Ectodermal cell (in vitro differentiated cells): ENCODE results near the gene POTEJ.
"Not testable (repeated sequence)": the region's sequence is repeated elsewhere in the genome, so short reads cannot be mapped to it uniquely, and the experiment has no call there.

Experiments used
- H3K27ac ChIP-seq: 2 replicates; pipeline ENCODE4 v1.7.0; 2013; ENCODE audit warnings: mild to moderate bottlenecking, low read depth, low read length; ENCODE audit not compliant: insufficient read depth, poor library complexity, severe bottlenecking
- H3K27me3 ChIP-seq: 2 replicates; pipeline ENCODE4 v1.7.0; 2013; ENCODE audit warnings: mild to moderate bottlenecking, low read length; ENCODE audit not compliant: insufficient read depth, control insufficient read depth, poor library complexity, severe bottlenecking
- H3K36me3 ChIP-seq: one replicate; pipeline ENCODE4 v1.7.0; 2013; ENCODE audit warnings: low read length; ENCODE audit not compliant: control insufficient read depth, insufficient read depth
- H3K4me1 ChIP-seq: one replicate; pipeline ENCODE4 v1.7.0; 2013; ENCODE audit warnings: low read length; ENCODE audit not compliant: control insufficient read depth, insufficient read depth
- H3K4me3 ChIP-seq: 2 replicates; pipeline ENCODE4 v1.7.0; 2013; ENCODE audit warnings: low read depth, low read length, control low read depth; ENCODE audit not compliant: insufficient read depth
- H3K9me3 ChIP-seq: 2 replicates; pipeline ENCODE4 v1.7.0; 2013; ENCODE audit warnings: mild to moderate bottlenecking, low read length, moderate library complexity; ENCODE audit not compliant: control insufficient read depth
- WGBS, 2 experiments: methylation state at CpG; one replicate each; pipeline ENCODE4 v1.1.7; 2013; ENCODE audit warnings: missing lambda C conversion rate in 2 of 2; 5-methylcytosine and 5-hydroxymethylcytosine counted together

Gene POTEJ

DNA sequence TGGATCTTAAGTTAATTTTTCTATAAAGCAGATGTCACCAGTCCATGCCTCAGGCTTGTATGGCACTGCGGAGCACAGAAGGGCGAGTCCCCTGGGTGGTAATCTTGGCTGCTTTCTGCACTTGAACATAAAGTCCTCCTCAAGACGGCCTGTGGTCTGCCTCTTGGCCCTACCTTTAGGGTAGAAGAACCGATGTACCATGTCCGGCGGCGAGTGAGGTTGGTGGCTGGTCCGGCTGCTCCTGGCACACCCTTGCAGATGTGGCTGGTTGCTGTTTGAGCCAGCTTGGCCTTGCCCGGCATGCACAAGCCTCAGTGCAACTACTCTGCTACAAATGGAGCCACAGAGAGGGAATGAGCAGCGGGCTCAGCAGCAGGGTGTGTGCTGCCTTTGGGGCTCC lies 56.3 kb downstream of the POTEJ start:
- not testable (repeated sequence) for H3K4me3 ChIP-seq, H3K9me3 ChIP-seq, H3K27me3 ChIP-seq, H3K27ac ChIP-seq, H3K36me3 ChIP-seq, H3K4me1 ChIP-seq
- 92 to 94% methylated on average over 10 of the region's 10 CpGs for WGBS, 2 experiments

DNA sequence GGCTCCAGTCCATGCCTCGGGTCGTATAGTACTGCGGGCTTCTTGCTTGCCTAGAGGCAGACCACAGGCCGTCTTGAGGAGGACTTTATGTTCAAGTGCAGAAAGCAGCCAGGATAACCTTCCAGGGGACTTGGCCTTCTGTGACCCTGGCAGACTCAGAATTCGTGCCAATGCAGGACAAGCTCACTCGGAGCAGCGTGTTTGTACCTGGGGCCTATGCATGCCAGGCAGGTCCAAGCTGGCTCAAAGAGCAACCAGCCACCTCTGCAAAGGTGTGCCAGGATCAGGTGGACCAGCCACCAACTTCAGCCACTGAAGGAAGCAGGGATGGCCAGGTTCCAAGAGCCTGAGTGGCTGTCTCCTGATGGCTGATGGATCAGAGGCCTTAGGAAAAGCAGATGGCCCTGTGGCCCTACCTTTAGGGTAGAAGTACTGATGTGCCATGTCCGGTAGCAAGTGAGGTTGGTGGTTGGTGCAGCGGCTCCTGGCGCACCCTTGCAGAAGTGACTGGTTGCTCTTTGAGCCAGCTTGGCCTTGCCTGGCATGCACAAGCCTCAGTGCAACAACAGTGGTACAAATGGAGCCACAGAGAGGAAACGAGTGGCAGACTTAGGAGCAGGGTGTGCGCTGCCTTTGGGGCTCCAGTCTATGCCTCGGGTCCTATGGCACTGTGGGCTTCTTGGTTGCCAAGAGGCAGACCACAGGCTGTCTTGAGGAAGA lies 58.9 kb downstream of the POTEJ start:
- WGBS, 2 experiments: 93 to 95% methylated on average over 8 to 11 of the region's 13 CpGs
- not testable (repeated sequence) for H3K9me3 ChIP-seq, H3K27ac ChIP-seq, H3K27me3 ChIP-seq, H3K4me1 ChIP-seq, H3K4me3 ChIP-seq, H3K36me3 ChIP-seq

DNA sequence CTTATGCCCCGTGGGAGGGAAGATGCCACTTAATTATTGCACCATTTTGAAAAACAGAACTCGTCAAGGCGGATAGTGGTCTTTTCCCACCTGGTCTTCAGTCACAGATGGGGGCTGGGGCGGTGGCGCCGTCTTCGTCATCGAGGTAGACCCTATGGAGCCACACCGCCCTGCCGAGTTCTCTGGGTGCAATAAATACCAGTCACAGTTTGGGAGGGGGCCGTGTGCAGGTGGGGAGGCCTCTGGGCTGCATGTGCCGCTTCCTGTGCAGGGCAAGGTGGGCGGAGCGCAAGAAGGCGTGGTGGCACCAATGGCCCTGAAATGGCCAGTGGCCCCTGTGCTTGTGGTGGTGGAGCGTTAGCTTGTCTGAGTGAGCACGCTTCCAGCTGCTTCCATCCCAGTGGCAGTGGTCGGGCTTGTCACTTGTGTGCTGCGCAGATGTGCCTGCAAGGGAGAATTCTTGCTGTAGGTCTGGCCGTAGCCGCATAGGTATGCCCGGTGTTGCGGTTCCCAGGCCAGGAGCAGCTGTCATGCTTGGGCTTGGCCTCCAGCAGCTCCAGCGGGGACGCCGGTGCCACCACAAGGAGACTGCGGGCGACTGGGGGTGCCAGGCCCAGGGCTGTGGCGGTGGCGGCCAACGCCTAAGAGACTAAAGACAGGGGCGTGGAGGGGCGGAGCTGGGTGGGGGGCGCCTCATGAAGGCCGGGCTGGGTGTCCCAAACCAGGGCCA lies 81.0 kb downstream of the POTEJ start:
- not testable (repeated sequence) for H3K4me3 ChIP-seq, H3K36me3 ChIP-seq, H3K4me1 ChIP-seq, H3K27me3 ChIP-seq, H3K27ac ChIP-seq, H3K9me3 ChIP-seq
- 78% methylated on average over 14 to 20 of the region's 35 CpGs for WGBS, 2 experiments

DNA sequence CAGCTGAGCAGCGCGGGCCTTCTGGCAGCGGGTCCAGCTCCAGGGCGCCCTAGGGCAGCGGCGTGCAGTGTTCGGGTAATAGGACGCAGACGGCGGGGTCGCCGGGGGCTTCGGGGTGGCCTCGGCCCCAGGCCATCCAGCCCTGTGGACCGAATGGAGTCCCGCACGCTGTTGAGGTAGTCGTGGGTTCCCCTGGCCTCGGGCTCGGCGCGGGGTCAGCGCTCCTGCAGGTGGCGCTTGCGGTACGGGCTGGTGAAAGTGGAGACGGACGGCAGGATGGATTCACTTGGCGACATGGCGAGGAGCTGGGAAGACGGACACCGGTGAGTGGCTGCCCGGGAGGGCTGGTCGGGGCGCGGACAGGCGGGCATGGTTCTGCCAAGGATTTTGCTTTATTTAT lies 82.2 kb downstream of the POTEJ start:
- H3K4me3 ChIP-seq, H3K27me3 ChIP-seq, H3K4me1 ChIP-seq, H3K27ac ChIP-seq, H3K9me3 ChIP-seq, H3K36me3 ChIP-seq: not testable (repeated sequence)
- WGBS, 2 experiments: 2 to 3% methylated on average over 26 to 31 of the region's 37 CpGs

DNA sequence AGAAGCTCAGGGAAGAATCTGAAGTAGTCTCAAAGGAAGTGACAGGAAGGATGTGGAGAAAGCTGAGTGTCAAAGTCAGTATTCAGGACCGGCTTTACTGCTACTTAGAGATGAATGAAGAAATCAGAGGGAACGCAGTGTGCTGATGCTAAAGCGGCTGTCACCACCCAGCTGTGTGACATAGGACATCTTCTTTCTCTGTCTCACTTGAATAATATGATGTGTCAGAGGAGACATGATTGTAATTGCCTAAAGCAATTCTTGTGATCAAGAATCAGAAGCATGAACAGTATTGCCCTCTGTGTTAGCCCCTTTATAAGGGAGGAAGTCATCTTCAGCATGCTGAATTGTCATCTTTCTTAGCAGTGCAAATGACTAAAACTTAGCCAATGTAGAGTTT lies 92.0 kb downstream of the POTEJ start:
- H3K27me3 ChIP-seq, H3K36me3 ChIP-seq, H3K4me3 ChIP-seq, H3K4me1 ChIP-seq, H3K27ac ChIP-seq, H3K9me3 ChIP-seq: not testable (repeated sequence)
- WGBS, 2 experiments: 85 to 100% methylated on average over 1 to 3 of the region's 3 CpGs
